Gastroesophageal sphincter (tissue), 4 donors: ENCODE data around the gene WDR38. TPM values are rescaled to one million over a fixed set of nuclear protein-coding genes. Genes with fewer than 3 reads are reported as not detected.

Source experiments
- ATAC-seq: fragments of 150-250 bp; one replicate; pipeline ENCODE4 v1.9.1; 2016; ENCODE audit warnings: mild to moderate bottlenecking, moderate library complexity
- H3K27ac ChIP-seq, 4 donors: fragments of 200-600 bp; sonication (generic) in 3 of 4; 1 replicate in 3 of 4; 2 replicates in 1 of 4; pipeline ENCODE4 v1.5.1; 2016 to 2019
- H3K27me3 ChIP-seq: fragments of 200-600 bp; sonication (generic); one replicate; pipeline ENCODE4 v1.5.1; 2019
- H3K36me3 ChIP-seq, 2 donors: fragments of 200-600 bp; sonication (generic); one replicate each; pipeline ENCODE4 v1.5.1; 2019; ENCODE audit warnings: control low read depth in 1 of 2
- H3K4me1 ChIP-seq, 3 donors: fragments of 200-600 bp; sonication (generic); 1 replicate in 2 of 3; 2 replicates in 1 of 3; pipeline ENCODE4 v1.5.1; 2016 to 2019; ENCODE audit warnings: control low read depth in 2 of 3
- H3K4me3 ChIP-seq, 2 donors: fragments of 200-600 bp; sonication (generic); one replicate each; pipeline ENCODE4 v1.5.1; 2019; ENCODE audit warnings: mild to moderate bottlenecking in 1 of 2, moderate library complexity in 1 of 2
- H3K9me3 ChIP-seq, 3 donors: fragments of 200-600 bp; sonication (generic); one replicate each; pipeline ENCODE4 v1.5.1; 2017 to 2019; ENCODE audit warnings: control low read depth in 2 of 3
- EP300 ChIP-seq: sonication (generic); formaldehyde crosslinking; IDR thresholded peaks from one replicate; pipeline ENCODE4 v1.6.1; 2017; ENCODE audit warnings: antibody characterized with exemption, mild to moderate bottlenecking
- POLR2A ChIP-seq, 2 donors: fragments of 450-650 bp; IDR thresholded peaks; one replicate each; pipeline ENCODE4 v1.6.1; 2017; ENCODE audit warnings: antibody characterized with exemption in 2 of 2, mild to moderate bottlenecking in 2 of 2, moderate library complexity in 1 of 2
- POLR2AphosphoS5 ChIP-seq: sonication (generic); formaldehyde crosslinking; IDR thresholded peaks from one replicate; pipeline ENCODE4 v1.6.1; 2017; ENCODE audit warnings: antibody characterized with exemption
- WGBS, 2 donors: methylation state at CpG; one replicate each; pipeline ENCODE4 v1.1.5; 2018; ENCODE audit warnings: low coverage in 1 of 2; 5-methylcytosine and 5-hydroxymethylcytosine counted together
- total RNA-seq, 4 donors: library from RNA; depleted of rRNA; stranded (reverse); fragments of >200 nt; gene quantifications; one replicate each; pipeline ENCODE4 v1.1.0, GENCODE V29; 2016
- TF ChIP-seq, protein P1 (sequence below), 4 experiments: fragments of 200-600 bp in 2 of 4; fragments of 450-650 bp in 2 of 4; sonication (generic) in 1 of 4; IDR thresholded peaks; one replicate each; pipeline ENCODE4 v1.5.1; 2017 to 2019; ENCODE audit warnings: antibody characterized with exemption in 4 of 4, mild to moderate bottlenecking in 2 of 4, moderate library complexity in 2 of 4

Gene WDR38
- total RNA-seq, 4 donors from 2014 or later: not detected

DNA sequence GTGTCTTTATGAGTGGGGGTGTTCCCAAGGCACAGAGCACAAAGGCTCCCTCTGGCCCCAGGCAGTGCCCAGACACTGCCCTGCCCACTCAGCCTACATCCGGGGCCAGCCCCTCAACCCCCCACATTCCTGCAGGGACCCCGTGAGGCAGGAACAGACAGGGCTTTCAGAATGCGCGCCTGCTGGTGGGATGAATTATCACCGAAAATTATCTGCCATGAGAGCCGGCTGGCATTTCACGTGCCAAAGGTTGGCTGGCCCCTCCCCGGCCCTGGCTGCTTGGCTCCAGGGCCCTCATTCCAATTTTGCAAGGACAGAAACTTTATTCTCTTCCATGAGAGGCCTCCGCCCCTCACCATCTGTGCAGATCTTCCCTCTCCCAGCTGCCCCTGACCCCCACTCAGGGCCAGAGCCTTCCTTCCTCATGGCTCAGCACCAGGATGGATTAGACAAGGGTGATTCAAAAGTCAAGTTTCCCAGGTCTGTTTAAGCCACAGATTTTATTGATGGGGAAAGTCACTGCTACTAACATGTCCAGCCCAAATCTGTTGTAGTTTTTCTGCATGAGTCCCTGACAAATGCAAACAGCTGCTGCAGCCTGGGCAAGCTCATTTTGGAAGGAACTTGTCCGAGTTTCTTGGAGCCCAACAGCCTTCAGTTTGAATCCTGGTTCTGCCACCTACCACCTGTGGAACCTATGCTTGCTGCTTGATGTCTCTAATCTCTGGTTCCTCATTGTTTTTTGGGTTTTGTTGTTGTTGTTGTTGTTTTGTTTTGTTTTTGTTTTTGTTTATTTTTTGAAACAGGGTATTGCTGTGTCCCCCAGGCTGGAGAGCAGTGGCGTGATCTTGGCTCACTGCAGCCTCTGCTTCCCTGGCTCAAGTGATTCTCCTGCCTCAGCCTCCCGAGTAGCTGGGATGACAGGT is 32.3 kb upstream of the WDR38 start:
- no peak for ATAC-seq
- H3K4me1 ChIP-seq: no peaks in the 10 kb centered on the region
- no peaks in the 10 kb centered on the region for H3K36me3 ChIP-seq
- no peak overlapping the region for H3K4me3 ChIP-seq
- no peaks in the 10 kb centered on the region for H3K27me3 ChIP-seq
- 61 to 81% methylated on average over 3 to 10 of the region's 12 CpGs for WGBS, 2 donors
- TF ChIP-seq POLR2AphosphoS5 (no peak), POLR2A (IDR thresholded peaks at IDR 0.05) (no peak), EP300 (no peak)
- TF ChIP-seq, protein P1, sequence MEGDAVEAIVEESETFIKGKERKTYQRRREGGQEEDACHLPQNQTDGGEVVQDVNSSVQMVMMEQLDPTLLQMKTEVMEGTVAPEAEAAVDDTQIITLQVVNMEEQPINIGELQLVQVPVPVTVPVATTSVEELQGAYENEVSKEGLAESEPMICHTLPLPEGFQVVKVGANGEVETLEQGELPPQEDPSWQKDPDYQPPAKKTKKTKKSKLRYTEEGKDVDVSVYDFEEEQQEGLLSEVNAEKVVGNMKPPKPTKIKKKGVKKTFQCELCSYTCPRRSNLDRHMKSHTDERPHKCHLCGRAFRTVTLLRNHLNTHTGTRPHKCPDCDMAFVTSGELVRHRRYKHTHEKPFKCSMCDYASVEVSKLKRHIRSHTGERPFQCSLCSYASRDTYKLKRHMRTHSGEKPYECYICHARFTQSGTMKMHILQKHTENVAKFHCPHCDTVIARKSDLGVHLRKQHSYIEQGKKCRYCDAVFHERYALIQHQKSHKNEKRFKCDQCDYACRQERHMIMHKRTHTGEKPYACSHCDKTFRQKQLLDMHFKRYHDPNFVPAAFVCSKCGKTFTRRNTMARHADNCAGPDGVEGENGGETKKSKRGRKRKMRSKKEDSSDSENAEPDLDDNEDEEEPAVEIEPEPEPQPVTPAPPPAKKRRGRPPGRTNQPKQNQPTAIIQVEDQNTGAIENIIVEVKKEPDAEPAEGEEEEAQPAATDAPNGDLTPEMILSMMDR (IDR thresholded peaks at IDR 0.05): no peak
- peaks cover 0 to 6% (median 0%) of the 10 kb centered on the region in 3 donors for H3K9me3 ChIP-seq
- H3K27ac ChIP-seq: no peak overlapping the region

DNA sequence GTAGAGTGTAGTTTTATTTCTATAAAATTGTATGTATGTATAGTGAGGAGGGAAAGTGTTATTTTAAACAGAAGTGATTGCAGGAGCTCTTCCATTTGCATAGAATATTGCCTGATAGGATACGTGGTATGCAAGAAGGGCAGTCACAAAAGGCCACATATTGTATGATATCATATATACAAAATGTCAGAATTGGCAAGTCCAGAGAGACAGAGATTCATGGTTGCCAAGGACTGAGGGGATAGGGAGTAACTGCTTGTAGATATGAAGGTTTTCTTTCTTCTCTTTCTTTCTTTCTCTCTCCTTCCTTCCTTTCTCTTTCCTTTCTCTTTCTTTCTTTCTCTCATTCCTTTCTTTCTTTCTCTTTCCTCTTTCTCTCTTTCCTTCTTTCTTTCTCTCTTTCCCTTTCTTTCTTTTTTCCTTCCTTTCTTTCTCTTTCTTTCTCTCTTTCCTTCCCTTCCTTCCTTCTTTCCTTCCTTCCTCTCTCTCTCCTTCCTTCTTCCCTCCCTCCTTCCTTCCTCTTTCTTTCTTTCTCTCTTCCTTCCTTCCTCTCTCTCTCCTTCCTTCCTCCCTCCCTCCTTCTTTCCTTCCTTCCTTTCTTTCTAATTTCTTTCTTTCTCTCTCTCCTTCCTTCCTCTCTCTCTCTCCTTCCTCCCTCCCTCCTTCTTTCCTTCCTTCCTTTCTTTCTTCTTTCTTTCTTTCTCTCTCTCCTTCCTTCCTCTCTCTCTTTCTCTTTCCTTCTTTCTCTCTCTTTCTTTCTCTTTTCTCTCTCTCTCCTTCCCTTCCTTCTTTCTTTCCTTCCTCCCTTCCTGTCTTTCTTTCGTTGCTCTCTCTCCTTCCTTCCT is 24.5 kb upstream of the WDR38 start:
- no peak for ATAC-seq
- no peak overlapping the region for H3K27ac ChIP-seq
- H3K4me1 ChIP-seq: peaks cover 0 to 23% (median 10%) of the 10 kb centered on the region in 3 donors
- no peak overlapping the region for H3K4me3 ChIP-seq
- no peaks in the 10 kb centered on the region for H3K27me3 ChIP-seq
- H3K36me3 ChIP-seq: no peaks in the 10 kb centered on the region
- 25% methylated on average over 2 of the region's 2 CpGs; no CpG with 5 or more reads in 1 of the 2 donors for WGBS, 2 donors
- TF ChIP-seq POLR2AphosphoS5 (no peak), EP300 (no peak), POLR2A (IDR thresholded peaks at IDR 0.05) (no peak)
- TF ChIP-seq, protein P1 (IDR thresholded peaks at IDR 0.05): no peak
- H3K9me3 ChIP-seq: peaks cover 0 to 6% (median 0%) of the 10 kb centered on the region in 3 donors

DNA sequence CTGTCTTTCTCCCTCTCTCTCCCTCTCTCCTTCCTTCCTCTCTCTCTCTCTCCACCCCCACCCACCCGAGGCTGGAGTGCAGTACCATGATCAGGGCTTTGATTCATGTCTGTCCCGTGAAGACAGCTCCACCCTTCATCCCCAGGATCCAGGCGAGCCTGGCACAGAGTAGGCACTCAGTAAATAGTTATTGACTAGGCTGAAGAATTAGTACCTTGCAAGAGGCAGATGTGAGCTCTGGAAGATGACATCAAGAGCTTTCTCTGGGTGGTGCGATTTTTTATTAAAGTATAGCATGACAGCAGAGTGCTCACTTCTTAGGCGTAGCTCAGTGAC is 24.0 kb upstream of the WDR38 start:
- H3K27ac ChIP-seq: no peak overlapping the region
- no peak for ATAC-seq
- H3K4me3 ChIP-seq: no peak overlapping the region
- H3K4me1 ChIP-seq: peaks cover 0 to 29% (median 12%) of the 10 kb centered on the region in 3 donors
- 47 to 56% methylated on average over 2 to 4 of the region's 5 CpGs for WGBS, 2 donors
- peaks cover 0 to 6% (median 0%) of the 10 kb centered on the region in 3 donors for H3K9me3 ChIP-seq
- no peaks in the 10 kb centered on the region for H3K27me3 ChIP-seq
- TF ChIP-seq POLR2A (IDR thresholded peaks at IDR 0.05): no peak
- no peak for TF ChIP-seq EP300
- TF ChIP-seq, protein P1 (IDR thresholded peaks at IDR 0.05): no peak
- no peak for TF ChIP-seq POLR2AphosphoS5
- H3K36me3 ChIP-seq: no peaks in the 10 kb centered on the region

DNA sequence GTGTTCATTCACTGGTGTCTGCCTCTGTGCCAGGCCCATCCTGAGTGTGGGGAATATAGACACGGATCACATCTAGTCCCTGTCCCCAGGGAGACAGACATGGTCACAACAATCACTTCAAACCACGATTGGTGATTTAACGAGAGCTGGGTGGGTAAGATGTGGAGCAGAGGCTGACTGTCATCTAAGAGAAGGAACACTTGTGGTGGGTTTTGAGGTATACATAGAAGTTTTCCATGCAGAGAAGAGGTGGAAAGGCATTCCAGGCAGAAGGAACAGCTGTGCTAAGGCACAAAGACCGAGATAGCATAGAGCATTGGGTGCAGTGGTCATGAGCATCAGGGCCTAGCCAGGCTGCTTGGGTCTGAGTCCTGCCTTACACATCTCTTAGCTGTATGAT is 22.7 kb upstream of the WDR38 start:
- H3K27ac ChIP-seq: no peak overlapping the region
- H3K4me1 ChIP-seq: peaks cover 0 to 42% (median 25%) of the 10 kb centered on the region in 3 donors
- TF ChIP-seq POLR2AphosphoS5 (no peak), POLR2A (IDR thresholded peaks at IDR 0.05) (no peak), EP300 (no peak)
- TF ChIP-seq, protein P1 (IDR thresholded peaks at IDR 0.05): no peak
- no peak for ATAC-seq
- 67% methylated on average over 2 to 4 of the region's 4 CpGs for WGBS, 2 donors
- no peak overlapping the region for H3K4me3 ChIP-seq
- H3K9me3 ChIP-seq: no peaks in the 10 kb centered on the region
- no peaks in the 10 kb centered on the region for H3K27me3 ChIP-seq
- no peaks in the 10 kb centered on the region for H3K36me3 ChIP-seq
